KMS-11 (cell line): ENCODE data around the gene EGLN1.
"Not testable (repeated sequence)": the region's sequence is repeated elsewhere in the genome, so short reads cannot be mapped to it uniquely, and the experiment has no call there.

ENCODE experiments used
- H2AFZ ChIP-seq: fragments of 200-600 bp; sonication (generic); 2 replicates; pipeline ENCODE4 v1.6.1; 2016; ENCODE audit warnings: antibody characterized with exemption, mixed run types, low read depth
- H3K27ac ChIP-seq: fragments of 200-600 bp; sonication (generic); 2 replicates; pipeline ENCODE4 v1.6.1; 2016; ENCODE audit warnings: mild to moderate bottlenecking, mixed run types
- H3K27me3 ChIP-seq: fragments of 200-600 bp; sonication (generic); 2 replicates; pipeline ENCODE4 v1.6.1; 2017; ENCODE audit warnings: mild to moderate bottlenecking, low read depth, mixed run types, moderate library complexity; ENCODE audit not compliant: insufficient read depth
- H3K36me3 ChIP-seq: fragments of 200-600 bp; sonication (generic); 2 replicates; pipeline ENCODE4 v1.6.1; 2017; ENCODE audit warnings: mild to moderate bottlenecking, mixed run types; ENCODE audit not compliant: insufficient read depth
- H3K4me1 ChIP-seq: fragments of 200-600 bp; sonication (generic); 2 replicates; pipeline ENCODE4 v1.6.1; 2016; ENCODE audit warnings: mild to moderate bottlenecking, low read depth, mixed run types; ENCODE audit not compliant: poor library complexity, severe bottlenecking
- H3K4me2 ChIP-seq: fragments of 200-600 bp; sonication (generic); 2 replicates; pipeline ENCODE4 v1.7.0; 2016; ENCODE audit warnings: mild to moderate bottlenecking, mixed run types
- H3K4me3 ChIP-seq: fragments of 200-600 bp; sonication (generic); IDR thresholded peaks from 2 replicates; pipeline ENCODE4 v1.6.1; 2017; ENCODE audit warnings: low read depth, low read length, mixed read lengths; ENCODE audit not compliant: insufficient read depth
- H3K79me2 ChIP-seq: fragments of 200-600 bp; sonication (generic); 2 replicates; pipeline ENCODE4 v1.6.1; 2016; ENCODE audit warnings: low read depth, mixed run types; ENCODE audit not compliant: insufficient read depth
- H3K9ac ChIP-seq: fragments of 200-600 bp; sonication (generic); 2 replicates; pipeline ENCODE4 v1.6.1; 2016; ENCODE audit warnings: mild to moderate bottlenecking, mixed run types
- H4K20me1 ChIP-seq: fragments of 200-600 bp; sonication (generic); 2 replicates; pipeline ENCODE4 v1.6.1; 2016; ENCODE audit warnings: mild to moderate bottlenecking, mixed run types; ENCODE audit not compliant: insufficient read depth
- TF ChIP-seq, protein P1 (sequence below): fragments of 200-600 bp; sonication (generic); conservative IDR thresholded peaks from 2 replicates; pipeline ENCODE4 v1.6.1; 2017; ENCODE audit warnings: low read depth, mild to moderate bottlenecking, antibody characterized with exemption, low read length, moderate library complexity, mixed read lengths

The EGLN1 gene

DNA sequence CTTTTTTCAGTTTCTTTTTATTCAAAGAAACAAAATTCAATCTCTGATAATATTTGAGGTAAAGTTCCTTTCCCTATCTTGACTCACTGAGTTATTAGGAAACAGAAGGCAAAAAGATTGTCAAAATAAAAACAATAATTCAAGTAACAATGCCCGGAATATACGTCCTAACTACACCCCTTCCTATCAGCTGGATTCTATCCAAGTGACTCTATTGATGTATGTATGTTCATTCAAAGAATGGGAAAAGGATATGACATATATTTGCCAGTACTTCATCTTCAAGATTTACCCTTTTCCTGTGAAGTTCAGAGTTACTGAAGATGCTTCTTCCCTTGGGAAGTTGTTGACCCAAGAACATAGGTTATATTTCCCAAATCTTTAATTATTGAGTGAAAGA, 70.3 kb downstream of the EGLN1 start:
- Histone ChIP-seq H3K4me2 (no peak overlapping the region), H3K27me3 (no peaks in the 10 kb centered on the region), H3K36me3 (no peaks in the 10 kb centered on the region), H3K79me2 (no peaks in the 10 kb centered on the region), H3K4me3 (no peak overlapping the region), H4K20me1 (no peaks in the 10 kb centered on the region), H3K4me1 (no peaks in the 10 kb centered on the region), H3K9ac (no peak overlapping the region), H3K27ac (no peak overlapping the region), H2AFZ (no peak overlapping the region)
- TF ChIP-seq, protein P1, sequence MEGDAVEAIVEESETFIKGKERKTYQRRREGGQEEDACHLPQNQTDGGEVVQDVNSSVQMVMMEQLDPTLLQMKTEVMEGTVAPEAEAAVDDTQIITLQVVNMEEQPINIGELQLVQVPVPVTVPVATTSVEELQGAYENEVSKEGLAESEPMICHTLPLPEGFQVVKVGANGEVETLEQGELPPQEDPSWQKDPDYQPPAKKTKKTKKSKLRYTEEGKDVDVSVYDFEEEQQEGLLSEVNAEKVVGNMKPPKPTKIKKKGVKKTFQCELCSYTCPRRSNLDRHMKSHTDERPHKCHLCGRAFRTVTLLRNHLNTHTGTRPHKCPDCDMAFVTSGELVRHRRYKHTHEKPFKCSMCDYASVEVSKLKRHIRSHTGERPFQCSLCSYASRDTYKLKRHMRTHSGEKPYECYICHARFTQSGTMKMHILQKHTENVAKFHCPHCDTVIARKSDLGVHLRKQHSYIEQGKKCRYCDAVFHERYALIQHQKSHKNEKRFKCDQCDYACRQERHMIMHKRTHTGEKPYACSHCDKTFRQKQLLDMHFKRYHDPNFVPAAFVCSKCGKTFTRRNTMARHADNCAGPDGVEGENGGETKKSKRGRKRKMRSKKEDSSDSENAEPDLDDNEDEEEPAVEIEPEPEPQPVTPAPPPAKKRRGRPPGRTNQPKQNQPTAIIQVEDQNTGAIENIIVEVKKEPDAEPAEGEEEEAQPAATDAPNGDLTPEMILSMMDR = no peak

DNA sequence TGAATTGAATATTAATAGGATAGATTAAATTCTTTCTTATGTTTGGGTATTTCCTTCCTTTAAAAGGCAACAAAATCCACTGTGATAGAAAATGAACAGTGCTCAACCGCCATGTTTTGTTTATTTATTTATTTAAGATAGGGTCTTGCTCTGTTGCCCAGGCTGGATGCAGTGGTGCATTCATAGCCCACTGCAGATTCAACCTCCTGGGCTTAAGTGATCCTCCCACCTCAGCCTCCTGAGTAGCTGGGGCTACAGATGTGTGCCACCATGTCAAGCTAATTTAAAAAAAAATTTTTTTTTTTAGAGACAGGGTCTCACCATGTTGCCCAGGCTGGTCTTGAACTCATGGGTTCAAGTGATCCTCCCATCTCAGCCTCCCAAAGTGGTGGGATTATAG, 73.2 kb downstream of the EGLN1 start:
- H3K4me1 ChIP-seq, H2AFZ ChIP-seq, H4K20me1 ChIP-seq, H3K4me2 ChIP-seq, H3K27me3 ChIP-seq, H3K79me2 ChIP-seq, H3K4me3 ChIP-seq, H3K36me3 ChIP-seq, H3K9ac ChIP-seq, H3K27ac ChIP-seq: not testable (repeated sequence)

DNA sequence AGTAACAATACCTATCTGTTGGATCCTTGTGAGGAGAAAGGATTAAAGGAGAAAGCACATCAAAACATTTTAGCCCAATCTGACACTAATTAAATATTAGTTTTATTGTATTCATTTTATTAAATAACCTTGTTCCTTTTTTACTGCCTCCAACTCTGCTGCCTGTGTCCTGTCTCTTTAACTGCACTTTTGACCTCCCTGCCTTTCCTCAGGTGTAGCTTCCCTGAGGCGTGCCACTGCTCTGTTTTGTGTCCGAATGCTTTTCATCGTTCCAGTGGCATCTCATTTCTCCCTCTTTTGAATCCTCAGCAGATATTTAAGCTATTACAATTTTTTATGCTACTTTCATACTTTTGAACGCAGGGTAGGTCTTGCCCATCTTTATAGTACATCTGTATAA, 73.6 kb downstream of the EGLN1 start:
- Histone ChIP-seq H3K27me3 (no peaks in the 10 kb centered on the region), H3K79me2 (no peaks in the 10 kb centered on the region; the same call in 1 of the 2 replicates), H3K9ac (no peak overlapping the region), H3K27ac (no peak overlapping the region), H2AFZ (no peak overlapping the region), H3K4me2 (no peak overlapping the region), H3K4me3 (no peak overlapping the region), H3K36me3 (no peaks in the 10 kb centered on the region), H4K20me1 (no peaks in the 10 kb centered on the region), H3K4me1 (no peaks in the 10 kb centered on the region)
- TF ChIP-seq, protein P1 = no peak

DNA sequence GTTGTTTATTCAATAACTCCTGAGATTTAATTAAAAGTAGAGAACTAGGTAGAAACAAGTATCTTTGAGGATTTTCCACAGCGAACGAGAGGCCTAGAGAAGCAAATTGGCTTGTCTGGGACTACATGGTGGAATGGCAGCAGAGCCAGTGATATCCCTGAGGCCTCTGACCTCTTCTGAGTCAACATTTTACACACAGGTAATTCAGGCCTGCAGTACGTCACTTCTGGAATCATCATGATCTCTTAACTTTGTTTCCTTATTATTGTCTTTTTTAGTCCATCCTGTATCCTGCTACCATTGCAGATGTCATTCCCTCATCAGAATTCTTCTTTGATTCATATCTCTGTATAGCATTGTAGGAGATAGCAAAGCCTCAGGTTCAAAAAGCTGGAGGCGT, 74.1 kb downstream of the EGLN1 start:
- no peaks in the 10 kb centered on the region; the same call in 1 of the 2 replicates for H3K79me2 ChIP-seq
- no peak overlapping the region for H3K4me3 ChIP-seq
- H3K4me2 ChIP-seq = no peak overlapping the region
- TF ChIP-seq, protein P1 = no peak
- no peaks in the 10 kb centered on the region for H3K36me3 ChIP-seq
- H3K27me3 ChIP-seq = no peaks in the 10 kb centered on the region
- no peak overlapping the region for H3K27ac ChIP-seq
- no peaks in the 10 kb centered on the region for H3K4me1 ChIP-seq
- no peak overlapping the region for H3K9ac ChIP-seq
- H2AFZ ChIP-seq = no peak overlapping the region
- H4K20me1 ChIP-seq = no peaks in the 10 kb centered on the region

DNA sequence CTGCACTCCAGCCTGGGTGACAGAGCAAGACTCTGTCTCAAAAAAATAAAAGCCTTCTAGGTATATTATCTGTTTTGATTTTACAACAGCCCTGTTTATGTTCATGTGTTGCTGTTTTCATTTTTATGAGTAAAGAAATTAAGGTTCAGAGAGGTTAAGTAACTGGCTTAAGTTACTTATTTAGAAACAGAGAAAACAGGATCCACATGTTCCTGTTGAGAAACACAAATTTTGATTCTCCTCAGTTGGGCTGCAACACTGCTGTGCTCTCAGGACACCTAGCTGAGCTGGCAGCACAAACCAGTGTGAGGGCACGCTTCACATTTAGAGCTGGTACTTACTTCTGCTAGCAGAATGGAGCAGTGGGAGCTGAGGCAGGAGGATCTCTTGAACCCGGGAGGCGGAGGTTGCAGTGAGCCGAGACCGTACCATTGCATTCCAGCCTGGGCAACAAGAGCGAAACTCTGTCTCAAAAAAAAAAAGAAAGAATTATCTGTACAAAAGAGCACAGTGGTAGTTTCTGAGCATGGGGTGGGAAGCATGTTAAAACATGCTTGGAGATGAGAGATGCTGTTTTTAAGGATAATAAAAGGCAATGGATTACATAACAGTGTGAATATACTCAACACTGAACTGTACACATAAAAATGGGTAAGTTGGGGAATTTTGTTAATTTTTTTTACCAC, 81.6 kb downstream of the EGLN1 start:
- Histone ChIP-seq H3K4me3 (no peak overlapping the region), H3K27me3 (no peaks in the 10 kb centered on the region), H3K4me2 (no peak overlapping the region; the same call in 1 of the 2 replicates), H3K36me3 (no peaks in the 10 kb centered on the region; the same call in 1 of the 2 replicates), H3K27ac (no peak overlapping the region), H2AFZ (no peak overlapping the region), H3K9ac (no peak overlapping the region), H4K20me1 (no peaks in the 10 kb centered on the region), H3K79me2 (peaks cover 47% of the 10 kb centered on the region), H3K4me1 (peaks cover 24% of the 10 kb centered on the region)
- TF ChIP-seq, protein P1 = no peak
